Umbilical cord (tissue), 2 donors: ENCODE results near the gene PLEKHD1. TPM values are rescaled to one million over a fixed set of nuclear protein-coding genes. Genes with fewer than 3 reads are reported as not detected.

Experiments used
- DNase-seq: peaks from one replicate; pipeline ENCODE4 v3.0.0-alpha.2; 2015; ENCODE audit warnings: low spot score
- total RNA-seq: library from RNA; depleted of rRNA; stranded (reverse); fragments of >200 nt; gene quantifications from one replicate; pipeline ENCODE4 v1.2.3, GENCODE V29; 2014; ENCODE audit warnings: low replicate concordance; ENCODE audit not compliant: insufficient read depth

Gene PLEKHD1
- total RNA-seq, 1 donor from 2014 or later: 3.1 TPM

DNA sequence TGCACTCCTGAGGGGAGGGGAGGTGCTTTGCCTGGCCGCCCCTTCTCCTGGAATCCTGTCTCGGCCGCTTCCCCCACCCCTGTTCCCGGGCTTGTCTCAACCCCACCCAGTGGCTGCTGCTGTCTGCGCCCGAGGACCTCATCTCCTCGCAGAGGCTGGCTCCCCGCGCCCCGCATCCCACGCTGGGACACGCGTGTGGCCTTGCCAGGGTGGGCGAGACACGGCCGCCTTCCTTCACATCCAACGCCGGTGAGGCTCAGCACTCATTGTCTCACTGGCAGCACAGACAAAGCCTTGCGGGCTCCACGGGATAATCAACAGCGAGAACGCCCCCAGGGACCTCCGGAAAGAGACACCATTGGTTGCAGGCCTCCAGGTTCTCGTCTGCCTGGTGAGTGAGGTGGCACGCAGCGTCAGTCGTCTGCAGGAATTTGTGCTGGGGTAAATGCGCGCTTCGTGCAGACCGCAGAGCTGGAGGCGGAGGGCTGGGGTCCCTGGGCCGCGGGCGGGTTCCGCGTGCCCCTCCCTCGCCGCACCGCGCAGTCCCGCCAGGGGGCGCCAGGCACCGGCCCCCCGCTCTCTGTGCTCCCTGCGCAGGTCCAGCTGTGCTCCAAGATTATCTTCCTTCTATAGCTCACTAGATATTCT lies 63.3 kb downstream of the PLEKHD1 start:
- peak; percentile 18 for DNase-seq

DNA sequence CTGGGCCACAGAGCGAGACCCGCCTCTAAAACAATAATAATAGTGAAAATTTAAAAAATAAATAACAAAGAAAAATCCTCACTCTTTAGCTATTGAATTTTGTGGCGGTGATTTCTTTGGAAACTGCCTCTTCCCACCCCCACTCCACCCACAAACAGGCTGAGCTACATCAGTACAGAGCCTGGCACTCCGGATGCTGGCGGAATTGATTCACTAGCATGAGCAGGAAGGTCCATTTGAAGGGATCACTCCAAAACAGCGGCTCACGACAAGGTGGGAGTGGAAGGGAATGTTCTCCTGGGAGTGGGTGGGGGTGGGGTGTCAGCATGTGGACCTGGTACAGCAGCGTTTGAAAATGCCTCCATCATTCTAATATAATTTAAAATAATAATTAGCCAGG lies 64.0 kb downstream of the PLEKHD1 start:
- DNase-seq: no peak

DNA sequence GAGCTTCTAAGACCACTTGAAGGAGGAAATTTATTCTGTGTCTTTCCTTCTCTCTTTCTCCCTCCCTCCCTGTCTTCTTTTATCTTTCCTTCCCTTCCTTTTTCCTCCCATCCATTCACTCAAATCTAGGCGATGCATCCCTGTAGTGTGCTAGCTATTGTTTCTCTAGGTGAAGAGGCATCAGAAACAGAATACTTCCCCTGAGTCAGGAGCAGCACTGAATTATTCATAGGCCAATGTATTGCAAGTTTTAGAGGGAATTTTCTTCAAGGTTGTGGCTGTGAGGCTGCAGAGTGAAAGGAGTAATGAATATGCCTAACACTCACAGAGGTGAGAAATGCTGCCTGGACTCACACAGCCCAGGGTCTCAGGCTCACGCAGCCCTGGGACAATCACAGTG lies 67.0 kb downstream of the PLEKHD1 start:
- no peak for DNase-seq

DNA sequence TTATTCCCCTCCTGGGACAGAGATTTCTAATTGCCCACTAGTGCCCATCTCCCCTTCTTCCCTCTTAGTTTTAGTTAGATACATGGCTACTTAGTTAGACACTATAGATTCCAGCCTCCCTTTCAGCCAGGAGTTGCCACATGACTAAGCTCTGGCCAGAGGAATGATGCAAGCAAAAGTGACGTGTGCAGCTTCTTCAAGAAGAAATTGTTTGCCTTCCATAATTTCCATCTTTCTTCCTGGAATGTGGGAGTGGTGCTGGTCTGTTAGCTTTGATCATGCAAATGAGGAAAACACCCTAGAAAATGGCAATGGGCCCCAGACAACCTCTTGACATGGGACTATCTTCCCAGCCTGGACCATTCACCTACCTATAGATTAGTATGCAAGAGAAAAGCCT lies 68.7 kb downstream of the PLEKHD1 start:
- no peak for DNase-seq

DNA sequence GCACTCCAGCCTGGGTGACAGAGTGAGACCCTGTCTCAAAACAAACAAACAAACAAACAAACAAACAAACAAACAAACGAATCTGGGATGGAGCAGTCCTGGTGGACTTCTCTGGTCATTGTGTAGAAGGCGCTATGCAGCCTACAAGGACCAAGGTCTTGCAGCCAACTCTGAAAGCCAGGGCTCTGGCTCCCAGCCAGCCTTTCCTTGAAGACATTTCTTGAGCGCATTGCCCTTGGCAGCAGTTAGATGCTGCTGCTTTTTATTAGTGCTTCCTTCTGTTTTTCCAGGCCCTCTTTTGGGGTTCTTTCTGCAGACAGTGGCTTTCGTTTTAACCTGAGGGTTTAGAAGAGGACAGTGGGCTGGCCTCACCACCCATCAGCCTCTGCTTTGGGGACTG lies 70.0 kb downstream of the PLEKHD1 start:
- DNase-seq: peak; percentile 75

DNA sequence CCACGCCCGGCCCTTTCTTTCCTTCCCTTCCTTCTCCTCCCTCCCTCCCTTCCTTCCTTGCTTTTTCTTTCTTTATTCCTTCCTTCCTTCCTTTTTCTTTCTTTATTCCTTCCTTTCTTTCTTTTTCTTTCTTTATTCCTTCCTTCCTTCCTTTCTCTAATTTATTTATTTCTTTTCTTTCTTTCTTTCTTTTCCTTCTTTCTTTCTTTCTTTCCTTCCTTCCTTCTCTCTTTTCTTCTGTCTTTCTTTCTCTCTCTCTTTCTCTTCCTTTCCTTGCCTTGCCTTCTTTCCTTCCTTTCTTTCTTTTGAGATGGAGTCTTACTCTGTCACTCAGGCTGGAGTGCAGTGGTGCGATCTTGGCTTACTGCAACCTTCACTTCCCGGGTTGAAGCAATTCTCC lies 74.2 kb downstream of the PLEKHD1 start:
- DNase-seq: no peak

DNA sequence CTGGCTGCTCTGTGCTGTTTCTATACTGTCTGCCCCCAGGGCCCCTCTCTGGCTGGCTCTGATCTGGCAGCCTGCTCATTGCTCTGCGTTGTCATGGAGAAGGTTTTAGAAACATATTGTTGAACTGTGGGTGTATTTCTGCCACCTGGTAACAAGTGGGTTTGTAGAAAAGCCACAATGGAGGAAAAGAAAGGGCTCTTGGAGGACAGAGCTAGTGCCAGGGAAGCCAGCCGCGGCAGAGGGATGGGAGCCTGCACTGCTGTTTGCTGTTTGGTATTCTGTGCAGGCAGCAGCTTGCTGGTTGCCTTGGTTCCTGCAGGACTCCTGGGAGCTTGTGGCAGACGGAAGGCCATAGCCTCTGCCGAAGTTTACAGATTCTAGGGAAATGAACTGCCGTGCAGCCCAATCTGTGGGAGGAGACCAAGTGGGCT lies 75.1 kb downstream of the PLEKHD1 start:
- DNase-seq: peak; percentile 62

DNA sequence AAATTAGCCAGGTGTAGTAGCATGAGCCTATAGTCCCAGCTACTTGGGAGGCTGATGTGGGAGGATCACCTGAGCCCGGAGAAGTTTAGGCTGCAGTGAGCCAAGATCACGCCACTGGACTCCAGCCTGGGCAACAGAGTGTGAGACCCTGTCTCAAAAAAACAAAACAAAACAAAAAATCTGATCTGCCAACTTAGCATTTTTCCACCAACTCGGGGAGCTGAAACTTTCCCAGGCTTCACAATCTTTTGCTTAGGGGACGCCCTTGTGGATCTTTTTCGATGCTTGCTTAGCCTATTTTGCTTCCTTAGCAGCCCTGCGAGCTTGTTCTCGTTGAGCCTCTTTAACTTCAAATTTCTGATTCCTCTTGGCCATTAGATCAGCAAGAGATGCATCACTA lies 76.3 kb downstream of the PLEKHD1 start:
- no peak for DNase-seq

DNA sequence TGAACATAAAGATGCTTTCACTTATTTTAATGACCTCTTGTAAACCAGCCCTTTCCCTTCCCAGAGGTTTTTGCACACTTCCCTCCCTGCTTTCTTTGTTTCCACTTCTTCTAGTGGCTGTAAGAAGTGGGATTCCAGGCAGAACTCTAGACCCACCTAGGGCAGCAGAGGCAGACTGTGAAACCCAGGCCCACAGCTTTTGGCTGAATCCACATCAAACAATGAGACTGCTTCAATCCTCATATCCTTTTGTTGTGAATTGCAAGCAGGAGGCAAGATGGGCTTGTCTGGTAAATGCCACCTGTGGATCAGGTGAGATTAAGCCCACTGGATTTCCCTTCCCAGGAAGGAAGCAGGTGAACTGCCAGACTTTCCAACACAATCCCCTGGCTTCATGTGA lies 77.4 kb downstream of the PLEKHD1 start:
- no peak for DNase-seq

DNA sequence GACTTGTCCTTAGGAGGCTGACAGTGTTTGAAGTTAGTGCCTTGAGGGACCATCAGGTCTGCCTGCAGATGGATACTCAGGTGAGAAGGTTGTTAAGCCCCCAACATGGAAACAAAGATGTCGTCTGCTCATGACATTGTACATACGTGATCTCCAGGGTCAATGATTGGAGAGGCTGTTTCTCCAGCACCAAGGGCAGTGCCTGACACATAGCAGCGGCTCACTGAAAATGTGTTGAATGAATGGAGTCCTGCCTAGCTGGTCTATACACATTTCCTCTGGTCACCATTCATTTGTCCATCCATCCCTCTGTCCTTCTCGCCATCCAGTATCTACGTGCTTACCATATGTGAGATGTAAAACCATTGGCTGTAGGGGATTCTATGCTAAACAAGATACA lies 83.0 kb downstream of the PLEKHD1 start:
- DNase-seq: no peak

DNA sequence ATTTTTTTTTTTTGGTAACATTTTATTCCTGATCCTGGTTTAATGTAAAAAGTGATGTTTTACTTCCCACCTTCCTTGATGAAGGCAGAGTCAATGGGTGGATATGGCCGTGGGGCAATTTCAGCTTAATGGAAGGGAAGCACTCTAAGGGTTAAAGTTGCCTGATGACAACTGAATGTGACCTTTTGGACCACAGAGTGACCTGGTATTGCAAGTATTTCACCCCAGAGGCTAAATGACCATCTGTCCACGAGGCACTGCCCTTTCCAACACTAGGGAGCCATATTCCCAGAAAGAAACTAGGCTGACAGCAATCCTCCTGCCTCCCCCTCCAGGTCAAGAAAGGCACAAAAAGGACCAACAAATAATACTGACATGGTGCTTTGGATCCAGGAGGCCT lies 85.3 kb downstream of the PLEKHD1 start:
- no peak for DNase-seq

DNA sequence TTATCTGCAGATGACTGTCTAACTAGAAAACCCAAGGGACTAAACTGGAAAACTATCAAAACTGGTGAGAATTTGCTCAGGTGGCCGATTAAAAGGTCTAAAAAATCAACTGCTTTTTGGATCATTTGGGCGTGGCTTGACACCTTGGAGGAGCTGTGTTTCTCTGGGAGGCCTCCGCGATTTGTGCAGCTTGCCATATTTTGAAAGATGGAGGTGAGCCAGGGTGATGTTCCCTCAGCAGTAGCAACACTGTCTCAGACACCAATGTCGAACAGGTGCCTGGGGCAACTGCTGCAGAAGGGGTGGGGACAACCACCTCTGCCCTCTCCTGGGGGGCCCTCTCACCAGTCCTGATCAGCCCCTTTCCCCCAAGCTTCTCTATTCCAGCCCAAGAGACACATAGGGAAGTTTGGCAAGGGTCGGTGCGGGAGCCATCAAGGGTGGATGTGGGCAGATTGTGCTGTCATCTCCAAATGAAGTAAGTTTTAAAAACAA lies 86.4 kb downstream of the PLEKHD1 start:
- no peak for DNase-seq

DNA sequence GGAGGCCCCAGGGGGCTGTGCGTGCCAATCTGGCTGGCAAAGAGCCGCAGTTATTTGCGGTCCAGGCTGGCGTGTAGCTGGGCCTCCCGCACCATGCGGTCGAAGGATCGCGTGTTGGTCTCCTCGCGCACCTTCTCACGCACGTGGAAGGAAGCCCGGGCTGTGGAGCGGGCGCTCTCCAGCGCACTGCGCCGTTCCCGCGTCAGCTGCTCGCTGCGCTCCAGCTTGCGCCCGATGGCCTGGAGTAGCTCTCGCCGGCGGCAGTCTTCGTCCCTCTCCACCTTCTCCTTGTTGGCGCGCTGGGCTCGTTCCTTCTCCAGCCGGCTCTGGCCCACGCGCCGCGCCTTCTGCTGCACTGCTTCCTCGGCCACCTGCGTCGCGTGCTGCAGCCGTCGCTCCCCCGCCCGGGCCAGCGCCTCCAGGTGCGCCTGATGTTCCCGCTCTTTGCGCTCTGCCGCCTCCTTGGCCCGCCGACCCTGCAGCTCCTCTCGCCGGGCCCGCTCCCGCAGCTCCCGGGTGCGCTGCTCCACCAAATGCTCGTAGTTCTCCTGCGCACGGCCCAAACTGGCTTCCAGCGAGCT lies 87.0 kb downstream of the PLEKHD1 start:
- DNase-seq: no peak

DNA sequence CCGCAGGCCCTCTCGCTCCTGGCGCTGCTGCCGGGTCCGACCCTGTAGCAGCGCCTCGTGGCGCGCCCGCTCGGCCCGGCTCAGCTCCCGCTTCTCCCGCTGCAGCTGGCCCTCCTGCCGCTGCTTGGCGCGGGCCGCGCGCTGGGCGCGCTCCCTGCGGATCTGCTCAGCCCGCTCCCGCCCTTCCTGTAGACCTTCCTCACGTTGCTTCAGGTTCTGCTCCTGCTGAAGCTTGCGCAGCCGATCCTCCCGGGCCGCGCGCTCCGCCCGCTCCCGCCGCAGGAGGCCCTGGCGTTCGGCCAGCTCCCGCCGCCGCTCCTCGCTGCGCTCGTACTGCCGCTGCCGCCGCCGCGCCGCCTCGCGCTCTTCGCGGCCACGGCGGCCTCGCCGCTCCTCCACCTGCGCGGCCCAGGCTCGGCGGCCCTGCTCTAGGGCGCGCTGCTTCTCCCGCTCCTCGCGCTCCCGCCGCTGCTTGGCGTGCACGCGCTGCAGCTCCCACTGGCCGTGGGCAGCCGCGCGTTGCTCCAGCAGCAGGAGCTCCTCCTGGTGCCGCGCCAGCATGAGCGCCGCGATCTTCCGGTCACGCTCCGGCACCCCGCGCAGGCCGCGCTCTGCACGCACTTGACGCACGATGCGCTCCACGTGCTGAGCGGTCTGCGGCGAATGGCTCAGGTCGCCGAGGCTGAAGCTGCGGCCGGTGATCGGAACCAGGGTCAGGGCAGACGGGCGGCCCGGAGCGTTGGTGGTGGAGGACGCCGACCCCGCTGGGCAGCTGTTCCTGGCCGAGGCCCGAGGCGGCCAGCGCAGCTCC lies 87.7 kb downstream of the PLEKHD1 start:
- DNase-seq: peak; percentile 30

DNA sequence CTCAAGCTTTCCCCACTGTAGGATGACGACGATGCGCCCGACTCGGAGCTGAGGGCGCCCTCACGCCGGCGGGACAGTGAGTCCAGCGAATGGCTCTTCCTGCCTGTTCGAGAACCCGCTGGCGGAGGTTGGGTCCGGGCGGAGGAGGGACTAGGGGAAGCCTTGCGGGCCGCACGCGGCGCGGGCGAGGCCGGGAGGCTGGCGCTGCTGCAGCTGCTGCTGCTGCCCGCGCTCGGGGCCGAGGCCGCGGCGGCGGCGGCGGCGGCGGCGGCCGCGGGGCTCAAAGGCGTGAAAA lies 88.3 kb downstream of the PLEKHD1 start:
- DNase-seq: no peak

DNA sequence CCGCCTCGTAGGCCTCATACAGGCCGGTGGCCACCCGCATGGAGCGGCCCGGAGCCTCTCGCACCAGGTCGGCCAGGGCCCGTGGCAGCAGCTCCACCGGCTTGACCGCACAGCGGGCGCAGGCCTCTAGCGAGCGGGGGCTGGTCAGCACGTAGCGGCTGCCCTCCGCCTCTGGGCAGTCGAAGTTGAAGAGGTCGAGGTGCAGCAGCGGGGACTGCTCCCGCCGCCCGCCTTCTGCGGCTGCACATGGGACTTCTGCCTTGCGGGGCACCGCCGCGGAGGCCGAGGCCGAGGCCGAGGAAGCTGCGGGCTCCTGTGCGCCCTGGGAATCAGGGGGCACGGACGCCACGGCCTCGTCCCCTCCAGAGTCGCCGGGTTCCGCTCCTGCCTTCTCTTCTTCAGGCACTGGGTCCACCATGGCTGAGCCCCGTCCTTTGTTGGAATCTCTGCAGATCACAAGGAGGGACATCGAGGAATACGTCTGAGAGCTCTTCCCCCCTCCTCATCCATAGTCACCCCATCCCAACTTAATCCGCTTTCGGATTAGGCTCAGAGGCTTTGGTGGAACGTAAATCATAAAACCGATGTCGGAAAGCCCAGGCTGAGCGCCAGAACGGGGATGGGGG lies 88.8 kb downstream of the PLEKHD1 start:
- DNase-seq: no peak

DNA sequence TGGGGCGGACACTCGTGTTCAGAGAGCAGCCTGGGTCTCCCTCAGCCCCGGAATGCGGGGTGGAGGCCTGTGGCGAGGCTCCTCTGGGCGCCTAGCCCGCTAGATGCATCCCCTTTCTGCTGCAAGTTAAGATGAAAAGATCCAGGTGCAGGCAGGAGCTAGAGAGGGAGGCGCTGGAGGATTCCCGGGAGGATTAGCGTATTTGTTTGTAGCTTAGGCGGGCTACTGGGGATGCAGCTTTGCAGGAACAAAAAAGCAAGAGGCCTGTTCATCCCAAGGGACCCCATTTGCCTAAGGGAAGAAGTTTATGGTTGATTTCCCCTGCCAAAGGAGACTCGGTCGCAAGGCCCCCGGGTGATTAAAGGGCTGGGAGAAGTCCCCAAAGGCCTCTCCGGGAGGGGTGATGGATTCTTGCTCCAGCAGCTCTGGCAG lies 89.3 kb downstream of the PLEKHD1 start:
- DNase-seq: peak; percentile 36

DNA sequence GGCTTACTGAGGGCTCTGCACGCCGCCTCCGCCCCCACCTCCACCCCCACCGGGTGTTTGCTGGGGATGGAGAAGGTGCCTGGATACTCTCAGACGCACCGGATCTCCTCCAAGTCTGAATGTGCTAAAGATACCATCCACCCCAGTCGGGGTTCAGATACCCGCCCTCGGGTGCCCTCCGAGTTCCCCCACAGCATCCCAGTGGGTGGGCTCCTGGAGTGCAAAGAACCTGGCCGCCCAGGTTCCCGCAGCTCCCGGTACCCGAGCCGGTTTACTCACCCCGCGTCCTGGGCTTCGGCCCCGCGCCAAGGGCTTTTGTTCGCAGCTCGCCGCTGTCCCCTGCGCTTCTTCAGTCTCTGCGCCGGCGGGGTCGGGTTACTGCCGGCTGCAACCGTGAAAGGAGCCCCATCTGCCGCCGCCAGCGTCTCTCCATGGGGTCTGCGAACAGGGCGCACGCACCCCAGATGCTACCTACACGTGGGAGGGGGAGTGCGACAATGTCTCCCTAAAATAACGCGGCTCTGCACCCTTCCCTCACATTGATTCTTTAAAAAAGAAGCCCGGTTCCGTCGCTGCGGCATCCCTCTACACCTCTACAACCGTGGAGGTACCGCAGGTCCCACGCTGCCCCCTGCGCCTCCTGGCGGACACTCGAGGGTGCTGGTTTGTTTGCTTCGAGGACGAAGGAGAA lies 89.9 kb downstream of the PLEKHD1 start, which contains the start of gene CCDC177:
Gene CCDC177, minus strand, starts transcription at position 609 of the 691 bp plus-strand sequence. CDS start 1,249 bp downstream, outside the sequence.
- DNase-seq: peak; percentile 57

DNA sequence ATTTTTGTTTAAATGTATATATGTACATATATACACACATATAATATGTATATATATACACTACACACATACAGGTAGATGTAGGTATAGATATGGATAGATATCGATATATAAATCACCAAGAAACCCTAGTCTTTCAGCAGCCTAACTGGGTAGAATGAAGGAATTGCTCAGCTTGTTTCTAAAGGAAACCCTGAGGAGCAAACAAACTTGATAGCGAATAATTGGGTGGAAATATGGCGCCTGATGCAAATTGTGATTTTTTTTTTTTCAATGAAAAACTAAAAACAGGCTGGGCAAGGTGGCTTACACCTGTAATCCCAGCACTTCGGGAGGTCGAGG lies 90.4 kb downstream of the PLEKHD1 start:
- DNase-seq: no peak

DNA sequence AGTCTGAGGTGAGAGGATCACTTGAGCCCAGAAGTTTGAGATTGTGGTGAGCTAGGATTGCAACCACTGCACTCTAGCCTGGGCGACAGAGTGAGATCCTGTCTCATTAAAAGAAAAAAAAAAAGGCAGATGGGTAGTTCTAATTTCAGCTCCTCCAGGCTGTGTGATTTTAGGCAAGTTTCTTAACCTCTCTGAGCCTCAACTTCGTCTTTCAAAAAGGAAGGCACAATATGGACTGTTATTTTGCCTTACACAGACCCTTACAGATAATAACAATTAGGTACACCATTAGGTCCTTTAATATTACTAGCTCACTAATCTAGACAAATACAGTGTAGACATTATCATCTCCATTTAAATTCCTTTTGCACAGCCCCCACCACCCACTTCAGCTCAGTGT lies 94.9 kb downstream of the PLEKHD1 start:
- no peak for DNase-seq

DNA sequence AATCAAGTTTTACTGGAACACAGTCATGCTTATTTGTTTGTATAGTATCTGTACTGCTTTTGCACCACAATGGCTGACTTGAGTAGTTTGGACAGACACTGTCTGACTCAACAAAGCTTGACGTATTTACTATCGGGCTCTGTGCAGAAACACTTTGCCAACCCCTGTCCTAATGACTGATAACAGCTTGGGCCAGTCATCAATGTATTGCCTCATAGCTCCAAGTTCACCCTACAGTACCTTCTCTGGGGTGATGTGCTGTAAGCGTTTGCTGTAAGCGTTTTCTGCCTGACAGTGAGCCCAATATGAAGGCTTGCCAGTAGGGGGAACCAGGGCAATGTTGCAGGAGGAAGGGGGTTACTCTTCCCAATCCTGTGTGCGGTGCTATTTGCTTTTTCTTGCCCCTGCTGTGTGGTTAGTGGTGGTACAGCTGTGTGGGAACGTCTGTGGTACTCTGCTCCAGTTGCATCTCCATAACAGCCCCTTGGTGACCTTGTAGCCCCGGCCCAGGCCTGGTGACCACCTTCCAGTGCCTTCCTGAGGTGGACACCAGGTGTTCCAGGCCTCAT lies 95.6 kb downstream of the PLEKHD1 start:
- DNase-seq: peak; percentile 15
